ENCODE measurements around the gene ZNF521. TPM values are rescaled to one million over a fixed set of nuclear protein-coding genes. Genes with fewer than 3 reads are reported as not detected.

ZNF521 gene
- total RNA-seq, 1 experiment from 2014 or later: not detected

GRCh38 chr18:25261768-25262167 is 90.2 kb downstream of the ZNF521 start:
- Histone ChIP-seq H3K9me2 (ENCODE audit: insufficient read depth) (no peaks in the 10 kb centered on the region), H3K9me3 (ENCODE audit: insufficient read depth, low read depth) (no peaks in the 10 kb centered on the region), H3K36me3 (ENCODE audit: low read depth) (no peaks in the 10 kb centered on the region), H3K79me2 (ENCODE audit: low read depth) (no peaks in the 10 kb centered on the region), H3K27me3 (ENCODE audit: insufficient read depth, low read depth) (no peaks in the 10 kb centered on the region), H3K27ac (no peak overlapping the region), H4K20me1 (ENCODE audit: insufficient read depth) (no peaks in the 10 kb centered on the region), H2AFZ (no peak overlapping the region), H3K4me3 (no peak overlapping the region), H3K4me2 (no peak overlapping the region), H3K4me1 (replicated peaks; ENCODE audit: insufficient read depth) (no peaks in the 10 kb centered on the region), H3F3A (ENCODE audit: insufficient read depth, low read depth) (no peaks in the 10 kb centered on the region)
- TF ChIP-seq EZH2 (IDR thresholded peaks at IDR 0.05; ENCODE audit: low read depth) (no peak), CTCF (conservative IDR thresholded peaks at IDR 0.05) (no peak)
- intact Hi-C loops (cut with micrococcal nuclease; ENCODE audit: unreplicated experiment): no loop called here
- no peak for DNase-seq
- BruUV-seq (replicated peaks): no TSS peak
- ChIA-PET POLR2A (ENCODE audit: unreplicated experiment) (no interaction called here), CTCF (no interaction called here)

- H3K27ac ChIP-seq: no peak overlapping the region
- no peak for DNase-seq
- H3K4me2 ChIP-seq: no peak overlapping the region
- no peaks in the 10 kb centered on the region for H3K9me3 ChIP-seq (ENCODE audit: insufficient read depth, low read depth)
- intact Hi-C loops (cut with micrococcal nuclease; ENCODE audit: unreplicated experiment): no loop called here
- no peaks in the 10 kb centered on the region for H4K20me1 ChIP-seq (ENCODE audit: insufficient read depth)
- H2AFZ ChIP-seq: no peak overlapping the region
- H3K36me3 ChIP-seq (ENCODE audit: low read depth): no peaks in the 10 kb centered on the region
- TF ChIP-seq EZH2 (IDR thresholded peaks at IDR 0.05; ENCODE audit: low read depth) (no peak), CTCF (conservative IDR thresholded peaks at IDR 0.05) (no peak)
- no peaks in the 10 kb centered on the region for H3F3A ChIP-seq (ENCODE audit: insufficient read depth, low read depth)
- no peaks in the 10 kb centered on the region for H3K27me3 ChIP-seq (ENCODE audit: insufficient read depth, low read depth)
- no peaks in the 10 kb centered on the region for H3K79me2 ChIP-seq (ENCODE audit: low read depth)
- H3K4me3 ChIP-seq: no peak overlapping the region
- H3K9me2 ChIP-seq (ENCODE audit: insufficient read depth): no peaks in the 10 kb centered on the region
- ChIA-PET POLR2A (ENCODE audit: unreplicated experiment) (no interaction called here), CTCF (no interaction called here)
- BruUV-seq (replicated peaks): no TSS peak
- H3K4me1 ChIP-seq (replicated peaks; ENCODE audit: insufficient read depth): no peaks in the 10 kb centered on the region
These were observed 95.5 kb downstream of the ZNF521 start for GRCh38 chr18:25256439-25256838.

GRCh38 chr18:25253779-25254178 is 98.2 kb downstream of the ZNF521 start:
- ChIA-PET CTCF (no interaction called here), POLR2A (ENCODE audit: unreplicated experiment) (no interaction called here)
- Histone ChIP-seq H3K9me3 (ENCODE audit: insufficient read depth, low read depth) (no peaks in the 10 kb centered on the region), H3K4me1 (replicated peaks; ENCODE audit: insufficient read depth) (no peaks in the 10 kb centered on the region), H3F3A (ENCODE audit: insufficient read depth, low read depth) (no peaks in the 10 kb centered on the region), H3K27ac (no peak overlapping the region), H3K4me2 (no peak overlapping the region), H2AFZ (no peak overlapping the region), H3K9me2 (ENCODE audit: insufficient read depth) (no peaks in the 10 kb centered on the region), H3K4me3 (no peak overlapping the region), H3K36me3 (ENCODE audit: low read depth) (no peaks in the 10 kb centered on the region), H3K79me2 (ENCODE audit: low read depth) (no peaks in the 10 kb centered on the region), H3K27me3 (ENCODE audit: insufficient read depth, low read depth) (no peaks in the 10 kb centered on the region), H4K20me1 (ENCODE audit: insufficient read depth) (no peaks in the 10 kb centered on the region)
- no peak for DNase-seq
- BruUV-seq (replicated peaks): no TSS peak
- intact Hi-C loops (cut with micrococcal nuclease; ENCODE audit: unreplicated experiment): no loop called here
- no peak for TF ChIP-seq CTCF (conservative IDR thresholded peaks at IDR 0.05)

Measured in PC-9 (cell line).